HTERT RPE-1 (cell line): ENCODE measurements around the gene CARD11.

Source experiments
- in situ Hi-C: fragments of 300-500 bp; cut with MboI; formaldehyde crosslinking; loops from 4 replicates; pipeline ENCODE4 v1.14.3; 2020; ENCODE audit warnings: low sequenced_read_pairs

Gene CARD11

DNA sequence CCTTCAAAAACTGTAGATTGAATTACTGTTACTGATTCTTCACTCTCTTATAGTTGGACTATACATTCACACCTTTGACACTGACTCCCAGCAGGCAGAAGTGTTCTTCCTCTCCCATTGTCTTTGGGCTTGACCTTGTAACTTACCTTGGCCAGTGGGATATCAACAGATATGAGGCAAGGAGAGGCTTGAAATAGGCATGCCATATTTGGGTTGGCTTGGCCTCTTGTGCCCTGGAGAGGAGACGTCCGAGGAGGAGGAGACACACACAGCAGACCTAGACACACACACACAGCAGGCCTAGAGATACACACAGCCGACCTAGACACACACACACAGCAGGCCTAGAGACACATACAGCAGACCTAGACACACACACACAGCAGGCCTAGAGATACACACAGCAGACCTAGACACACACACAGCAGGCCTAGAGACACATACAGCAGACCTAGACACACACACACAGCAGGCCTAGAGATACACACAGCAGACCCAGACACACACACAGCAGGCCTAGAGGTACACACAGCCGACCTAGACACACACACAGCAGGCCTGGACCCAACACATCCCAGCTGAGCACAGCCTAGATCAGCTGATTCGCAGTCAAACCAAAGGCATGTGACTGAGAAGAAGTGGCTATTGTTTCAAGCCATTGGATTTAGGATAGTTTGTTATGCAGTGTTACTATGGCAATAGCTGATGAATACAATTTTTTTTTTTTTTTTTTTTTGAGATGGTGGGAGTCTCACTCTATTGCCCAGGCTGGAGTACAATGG lies 187.1 kb downstream of the CARD11 start:
- in situ Hi-C loops: no loop called here
